ENCODE data around the gene APC2. TPM values are rescaled to one million over a fixed set of nuclear protein-coding genes. Genes with fewer than 3 reads are reported as not detected.
"Not testable (repeated sequence)": the region's sequence is repeated elsewhere in the genome, so short reads cannot be mapped to it uniquely, and the experiment has no call there.

APC2 gene
- total and polyA plus RNA-seq, 8 donors = 0.06 to 1.4 (median 0.68) TPM

- DNase-seq = peak in 1 of 4 donors; percentile 67
- no peak for ATAC-seq
- intact Hi-C loops (cut with DNase I) = no loop called here
- peaks cover 0 to 36% of the 10 kb centered on the region in 2 donors for H3K36me3 ChIP-seq
- H3K9me3 ChIP-seq = no peaks in the 10 kb centered on the region
- no peak for TF ChIP-seq CTCF (IDR thresholded peaks at IDR 0.05)
- H3K4me1 ChIP-seq = peaks cover 21 to 52% of the 10 kb centered on the region in 2 donors
- no peak overlapping the region for H3K27ac ChIP-seq
- peaks cover 37 to 46% of the 10 kb centered on the region in 2 donors for H3K27me3 ChIP-seq
- H3K4me3 ChIP-seq = no peak overlapping the region
These were observed 24.9 kb downstream of the APC2 start for GRCh38 chr19:1474765-1475351.

- DNase-seq = no peak
- Histone ChIP-seq H3K27ac (no peak overlapping the region), H3K9me3 (no peaks in the 10 kb centered on the region), H3K4me1 (peaks cover 10 to 41% of the 10 kb centered on the region in 2 donors), H3K36me3 (peaks cover 0 to 36% of the 10 kb centered on the region in 2 donors), H3K27me3 (peaks cover 27 to 35% of the 10 kb centered on the region in 2 donors), H3K4me3 (no peak overlapping the region)
- intact Hi-C loops (cut with DNase I) = no loop called here
- no peak for TF ChIP-seq CTCF (IDR thresholded peaks at IDR 0.05)
- no peak for ATAC-seq
These were observed 26.0 kb downstream of the APC2 start for GRCh38 chr19:1475751-1476437.

GRCh38 chr19:1477056-1477455, 27.1 kb downstream of the APC2 start:
- H3K27ac ChIP-seq; H3K9me3 ChIP-seq; DNase-seq; ATAC-seq; H3K4me3 ChIP-seq; intact Hi-C loops (cut with DNase I): not testable (repeated sequence)
- Histone ChIP-seq H3K27me3 (peaks cover 15 to 24% of the 10 kb centered on the region in 2 donors), H3K36me3 (peaks cover 0 to 36% of the 10 kb centered on the region in 2 donors), H3K4me1 (peaks cover 4 to 30% of the 10 kb centered on the region in 2 donors)

- Histone ChIP-seq H3K27me3 (peaks cover 0 to 3% of the 10 kb centered on the region in 2 donors), H3K27ac (peak within 1 kb of the TSS; percentile 41 to 83), H3K9me3 (no peaks in the 10 kb centered on the region), H3K36me3 (peaks cover 0 to 34% of the 10 kb centered on the region in 2 donors), H3K4me1 (peaks cover 4 to 22% of the 10 kb centered on the region in 2 donors), H3K4me3 (peak within 1 kb of the TSS; percentile 96 to 99)
- intact Hi-C loops (cut with DNase I) = no loop called here
- peak; percentile 98 for ATAC-seq
- no peak for TF ChIP-seq CTCF (IDR thresholded peaks at IDR 0.05)
- DNase-seq = peak; percentile 86 to 99 (median 95)
These were observed 29.2 kb downstream of the APC2 start, which contains the start of gene C19orf25 for GRCh38 chr19:1478934-1479707. Gene C19orf25 (minus strand): TSS chr19:1479215. CDS start chr19:1478903, 312 bp downstream.

- no peaks in the 10 kb centered on the region for H3K27me3 ChIP-seq
- peaks cover 0 to 12% of the 10 kb centered on the region in 2 donors for H3K36me3 ChIP-seq
- H3K27ac ChIP-seq = no peak overlapping the region
- ATAC-seq = no peak
- TF ChIP-seq CTCF (IDR thresholded peaks at IDR 0.05) = no peak
- H3K4me1 ChIP-seq = peaks cover 4 to 22% of the 10 kb centered on the region in 2 donors
- H3K4me3 ChIP-seq = no peak overlapping the region
- DNase-seq = peak in 1 of 4 donors; percentile 67
- intact Hi-C loops (cut with DNase I) = no loop called here
- H3K9me3 ChIP-seq = no peaks in the 10 kb centered on the region
These were observed 31.4 kb downstream of the APC2 start for GRCh38 chr19:1481224-1481892.
